Measurements from ENCODE around the gene TTBK1.

The TTBK1 gene

GRCh38 chr6:43285832-43286231 lies 42.6 kb downstream of the TTBK1 start:
- DNase-seq (ENCODE audit: low read depth), result no peak
- TF ChIP-seq CTCF (IDR thresholded peaks at IDR 0.05; ENCODE audit: insufficient read depth, low read depth, low read length, missing control alignments), result no peak
- H3K4me3 ChIP-seq (ENCODE audit: low read depth, low read length), result no peak overlapping the region

- TF ChIP-seq CTCF (IDR thresholded peaks at IDR 0.05; ENCODE audit: insufficient read depth, low read depth, low read length, missing control alignments), result no peak
- DNase-seq (ENCODE audit: low read depth), result no peak
- H3K4me3 ChIP-seq (ENCODE audit: low read depth, low read length), result no peak overlapping the region
Measured at GRCh38 chr6:43286456-43286979, 43.2 kb downstream of the TTBK1 start.

GRCh38 chr6:43286980-43287716 lies 43.9 kb downstream of the TTBK1 start:
- no peak for TF ChIP-seq CTCF (IDR thresholded peaks at IDR 0.05; ENCODE audit: insufficient read depth, low read depth, low read length, missing control alignments)
- H3K4me3 ChIP-seq (ENCODE audit: low read depth, low read length), result no peak overlapping the region
- no peak for DNase-seq (ENCODE audit: low read depth)

- no peak for TF ChIP-seq CTCF (IDR thresholded peaks at IDR 0.05; ENCODE audit: insufficient read depth, low read depth, low read length, missing control alignments)
- H3K4me3 ChIP-seq (ENCODE audit: low read depth, low read length), result no peak overlapping the region
- DNase-seq (ENCODE audit: low read depth), result no peak
Measured at GRCh38 chr6:43287717-43288679, 44.7 kb downstream of the TTBK1 start.

GRCh38 chr6:43290339-43290904 lies 47.1 kb downstream of the TTBK1 start:
- H3K4me3 ChIP-seq (ENCODE audit: low read depth, low read length), result no peak overlapping the region
- no peak for TF ChIP-seq CTCF (IDR thresholded peaks at IDR 0.05; ENCODE audit: insufficient read depth, low read depth, low read length, missing control alignments)
- no peak for DNase-seq (ENCODE audit: low read depth)

- TF ChIP-seq CTCF (IDR thresholded peaks at IDR 0.05; ENCODE audit: insufficient read depth, low read depth, low read length, missing control alignments), result no peak
- no peak overlapping the region for H3K4me3 ChIP-seq (ENCODE audit: low read depth, low read length)
Measured at GRCh38 chr6:43290905-43291355, 47.6 kb downstream of the TTBK1 start.

More at GRCh38 chr6:43290905-43291355, 47.6 kb downstream of the TTBK1 start:
- DNase-seq (ENCODE audit: low read depth), result no peak

Measured in GM12865 (cell line).